Upper lobe of left lung (tissue), 6 donors: ENCODE data around the gene KHK. TPM values are rescaled to one million over a fixed set of nuclear protein-coding genes. Genes with fewer than 3 reads are reported as not detected.

Experiments
- ATAC-seq, 2 donors: fragments of 200-7000 bp; cut with Tn5 transposase; one replicate each; pipeline ENCODE4 v1.9.1; 2022; ENCODE audit warnings: mild to moderate bottlenecking in 2 of 2, moderate library complexity in 2 of 2; ENCODE audit not compliant: low FRiP score in 2 of 2
- DNase-seq, 2 donors: peaks; one replicate each; pipeline ENCODE4 v3.0.0-alpha.2; 2019 to 2020
- H3K27ac ChIP-seq, 4 donors: fragments of 200-600 bp; sonication (generic); one replicate each; pipeline ENCODE4 v1.5.1; 2016 to 2019
- H3K27me3 ChIP-seq, 4 donors: fragments of 200-600 bp; sonication (generic); one replicate each; pipeline ENCODE4 v1.5.1; 2017 to 2019
- H3K36me3 ChIP-seq, 4 donors: fragments of 200-600 bp; sonication (generic); one replicate each; pipeline ENCODE4 v1.5.1; 2016 to 2019
- H3K4me1 ChIP-seq, 4 donors: fragments of 200-600 bp; sonication (generic); one replicate each; pipeline ENCODE4 v1.5.1; 2018 to 2019
- H3K4me3 ChIP-seq, 4 donors: fragments of 200-600 bp; sonication (generic); one replicate each; pipeline ENCODE4 v1.5.1; 2017 to 2019; ENCODE audit warnings: mild to moderate bottlenecking in 2 of 4, moderate library complexity in 1 of 4
- H3K9me3 ChIP-seq, 4 donors: fragments of 200-600 bp; sonication (generic); one replicate each; pipeline ENCODE4 v1.5.1; 2018 to 2019
- EP300 ChIP-seq, 4 donors: sonication (generic); formaldehyde crosslinking; IDR thresholded peaks; one replicate each; pipeline ENCODE4 v1.5.1; 2017; ENCODE audit warnings: antibody characterized with exemption in 4 of 4, control low read depth in 2 of 4
- POLR2A ChIP-seq, 4 donors: fragments of 450-650 bp; IDR thresholded peaks; one replicate each; pipeline ENCODE4 v1.5.1; 2016 to 2017; ENCODE audit warnings: antibody characterized with exemption in 4 of 4, mild to moderate bottlenecking in 2 of 4
- POLR2AphosphoS5 ChIP-seq, 2 donors: sonication (generic); formaldehyde crosslinking; IDR thresholded peaks; one replicate each; pipeline ENCODE4 v1.5.1; 2017; ENCODE audit warnings: antibody characterized with exemption in 2 of 2
- WGBS, 2 donors: methylation state at CpG; one replicate each; pipeline ENCODE4 v1.1.5; 2017 to 2018; 5-methylcytosine and 5-hydroxymethylcytosine counted together
- total RNA-seq, 6 donors: library from RNA; depleted of rRNA in 4 of 6; stranded (reverse); fragments of >200 nt in 4 of 6; gene quantifications; one replicate each; pipeline versions ENCODE4 v1.1.0 to v1.2.1, GENCODE V29; 2016 to 2021
- TF ChIP-seq, protein P1 (sequence below), 6 experiments: fragments of 450-650 bp in 4 of 6; fragments of 200-600 bp in 2 of 6; sonication (generic) in 2 of 6; IDR thresholded peaks; one replicate each; pipeline ENCODE4 v1.5.1; 2016 to 2019; ENCODE audit warnings: antibody characterized with exemption in 6 of 6
- donor health status: DM: no; HTN: no; CAD: no; lungs with moderate emphysema.
- donor health status: DM: no; HTN: yes; CAD: no; lungs with severe emphysema.

Gene KHK
- total RNA-seq, 6 donors from 2014 or later, result 2.4 to 10.4 (median 6.3) TPM

DNA sequence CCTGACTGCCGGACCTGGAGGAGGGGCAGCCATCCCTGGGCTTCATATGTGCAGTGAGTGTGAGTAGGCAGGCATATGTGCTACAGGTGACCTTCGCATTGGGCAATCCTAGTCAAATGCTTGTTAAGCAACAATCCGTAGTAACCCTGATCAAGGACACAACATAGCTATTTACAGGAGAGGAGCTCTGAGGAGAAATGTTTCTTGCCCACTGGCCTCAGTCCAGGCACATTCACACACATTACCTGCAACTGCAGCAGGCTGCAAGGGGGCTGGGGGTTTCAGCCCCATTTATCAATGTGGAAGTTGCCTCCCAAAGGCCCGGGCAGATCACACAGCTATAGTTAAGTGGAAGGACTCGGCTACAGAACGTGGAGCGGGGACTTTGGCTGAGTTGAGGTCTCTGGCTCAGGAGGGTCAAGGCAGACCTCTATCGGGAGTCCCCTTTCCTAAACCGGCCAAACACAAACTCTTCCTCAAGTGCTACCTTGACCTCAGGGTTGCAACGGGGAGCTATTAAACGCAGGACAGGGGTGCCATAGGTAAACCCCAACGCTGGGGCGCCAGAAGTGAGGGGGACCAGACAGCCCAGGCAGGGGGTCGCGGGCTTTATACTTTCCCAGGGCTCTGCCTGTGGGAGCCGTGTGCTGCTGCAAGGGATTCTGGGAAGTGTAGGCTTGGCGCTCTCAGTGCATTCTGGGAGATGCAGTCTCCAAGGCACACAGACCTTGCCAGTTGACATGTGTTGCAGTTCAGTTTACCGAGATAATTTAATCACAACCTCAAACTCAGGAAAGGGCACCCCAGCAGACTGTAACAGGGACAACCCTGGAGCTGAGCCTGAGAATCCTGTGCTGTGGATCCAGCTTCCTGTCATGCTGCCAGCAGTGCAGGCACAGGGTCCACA is 9.4 kb downstream of the KHK start:
- peaks cover 7 to 15% (median 10%) of the 10 kb centered on the region in 4 donors for H3K4me1 ChIP-seq
- ATAC-seq, result peak; percentile 78 to 88
- TF ChIP-seq POLR2AphosphoS5 (IDR thresholded peaks at IDR 0.05), result no peak
- TF ChIP-seq, protein P1, sequence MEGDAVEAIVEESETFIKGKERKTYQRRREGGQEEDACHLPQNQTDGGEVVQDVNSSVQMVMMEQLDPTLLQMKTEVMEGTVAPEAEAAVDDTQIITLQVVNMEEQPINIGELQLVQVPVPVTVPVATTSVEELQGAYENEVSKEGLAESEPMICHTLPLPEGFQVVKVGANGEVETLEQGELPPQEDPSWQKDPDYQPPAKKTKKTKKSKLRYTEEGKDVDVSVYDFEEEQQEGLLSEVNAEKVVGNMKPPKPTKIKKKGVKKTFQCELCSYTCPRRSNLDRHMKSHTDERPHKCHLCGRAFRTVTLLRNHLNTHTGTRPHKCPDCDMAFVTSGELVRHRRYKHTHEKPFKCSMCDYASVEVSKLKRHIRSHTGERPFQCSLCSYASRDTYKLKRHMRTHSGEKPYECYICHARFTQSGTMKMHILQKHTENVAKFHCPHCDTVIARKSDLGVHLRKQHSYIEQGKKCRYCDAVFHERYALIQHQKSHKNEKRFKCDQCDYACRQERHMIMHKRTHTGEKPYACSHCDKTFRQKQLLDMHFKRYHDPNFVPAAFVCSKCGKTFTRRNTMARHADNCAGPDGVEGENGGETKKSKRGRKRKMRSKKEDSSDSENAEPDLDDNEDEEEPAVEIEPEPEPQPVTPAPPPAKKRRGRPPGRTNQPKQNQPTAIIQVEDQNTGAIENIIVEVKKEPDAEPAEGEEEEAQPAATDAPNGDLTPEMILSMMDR (IDR thresholded peaks at IDR 0.05), result no peak
- no peak for TF ChIP-seq EP300 (IDR thresholded peaks at IDR 0.05)
- TF ChIP-seq POLR2A (IDR thresholded peaks at IDR 0.05), result no peak
- H3K27me3 ChIP-seq, result no peaks in the 10 kb centered on the region
- 37 to 41% methylated on average over 4 to 14 of the region's 18 CpGs for WGBS, 2 donors
- DNase-seq, result peak; percentile 27 to 63
- H3K27ac ChIP-seq, result peak overlapping the region in 2 of 4 donors; percentile 41 to 47
- H3K9me3 ChIP-seq, result no peaks in the 10 kb centered on the region
- peak overlapping the region in 3 of 4 donors; percentile 30 to 49 (median 44) for H3K4me3 ChIP-seq
- H3K36me3 ChIP-seq, result no peaks in the 10 kb centered on the region

DNA sequence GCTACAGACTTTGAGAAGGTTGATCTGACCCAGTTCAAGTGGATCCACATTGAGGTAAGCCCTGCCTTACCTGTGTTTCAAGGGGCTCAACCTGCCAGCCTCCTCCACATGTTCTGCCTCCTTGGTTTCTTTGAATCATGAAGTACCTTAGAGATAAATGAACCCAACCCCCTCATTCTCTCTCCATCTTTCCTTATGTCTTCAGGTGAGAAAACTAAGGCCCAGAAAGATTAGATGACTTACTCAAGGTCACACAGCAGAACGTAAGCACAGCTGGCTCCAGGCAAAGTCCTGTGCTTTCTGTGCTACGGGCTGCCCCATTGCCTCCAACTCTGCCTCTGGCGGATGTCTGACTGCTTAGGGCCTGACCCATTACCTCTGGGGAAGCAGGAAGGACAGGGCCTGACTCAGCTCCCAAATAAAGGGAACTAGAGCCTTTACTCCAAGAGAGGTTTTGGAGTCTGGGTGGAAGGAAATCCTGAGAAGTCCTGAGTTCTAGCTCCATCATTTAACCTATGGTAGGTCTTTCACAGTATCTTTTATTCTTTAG is 10.3 kb downstream of the KHK start:
- DNase-seq (no peak), ATAC-seq (peak in 1 of 2 donors; percentile 44)
- WGBS, 2 donors, result 65 to 82% methylated on average over 3 of the region's 3 CpGs
- H3K4me3 ChIP-seq, result no peak overlapping the region
- H3K9me3 ChIP-seq, result no peaks in the 10 kb centered on the region
- peaks cover 7 to 15% (median 10%) of the 10 kb centered on the region in 4 donors for H3K4me1 ChIP-seq
- no peaks in the 10 kb centered on the region for H3K36me3 ChIP-seq
- H3K27me3 ChIP-seq, result no peaks in the 10 kb centered on the region
- peak overlapping the region in 2 of 4 donors; percentile 41 to 47 for H3K27ac ChIP-seq
- TF ChIP-seq POLR2A (IDR thresholded peaks at IDR 0.05), result no peak
- TF ChIP-seq POLR2AphosphoS5 (IDR thresholded peaks at IDR 0.05), result no peak
- TF ChIP-seq EP300 (IDR thresholded peaks at IDR 0.05), result no peak
- TF ChIP-seq, protein P1 (IDR thresholded peaks at IDR 0.05), result no peak

DNA sequence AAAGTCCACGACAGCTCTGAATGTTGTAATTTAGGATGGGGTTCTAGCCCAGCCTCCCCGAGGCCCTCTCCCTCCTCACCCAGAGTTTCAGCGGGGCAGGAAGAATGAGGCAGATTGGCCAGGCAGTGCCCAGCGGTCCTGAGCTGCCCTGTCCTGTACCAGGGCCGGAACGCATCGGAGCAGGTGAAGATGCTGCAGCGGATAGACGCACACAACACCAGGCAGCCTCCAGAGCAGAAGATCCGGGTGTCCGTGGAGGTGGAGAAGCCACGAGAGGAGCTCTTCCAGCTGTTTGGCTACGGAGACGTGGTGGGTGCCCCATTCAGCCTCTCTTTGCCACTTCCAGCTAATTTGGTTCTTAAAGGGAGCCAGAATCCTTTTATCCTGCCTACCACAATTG is 10.8 kb downstream of the KHK start:
- H3K27me3 ChIP-seq, result no peaks in the 10 kb centered on the region
- ATAC-seq, result no peak
- 89 to 91% methylated on average over 14 of the region's 14 CpGs for WGBS, 2 donors
- H3K36me3 ChIP-seq, result no peaks in the 10 kb centered on the region
- peaks cover 7 to 15% (median 10%) of the 10 kb centered on the region in 4 donors for H3K4me1 ChIP-seq
- no peaks in the 10 kb centered on the region for H3K9me3 ChIP-seq
- H3K4me3 ChIP-seq, result no peak overlapping the region
- no peak overlapping the region for H3K27ac ChIP-seq
- TF ChIP-seq EP300 (IDR thresholded peaks at IDR 0.05), result no peak
- TF ChIP-seq POLR2A (IDR thresholded peaks at IDR 0.05), result no peak
- TF ChIP-seq, protein P1 (IDR thresholded peaks at IDR 0.05), result no peak
- no peak for TF ChIP-seq POLR2AphosphoS5 (IDR thresholded peaks at IDR 0.05)
- peak in 1 of 2 donors; percentile 28 for DNase-seq

GRCh38 chr2:27099334-27099955 is 12.9 kb downstream of the KHK start:
- 91 to 95% methylated on average over 14 to 16 of the region's 19 CpGs for WGBS, 2 donors
- no peak for TF ChIP-seq POLR2AphosphoS5 (IDR thresholded peaks at IDR 0.05)
- TF ChIP-seq, protein P1 (IDR thresholded peaks at IDR 0.05), result no peak
- TF ChIP-seq POLR2A (IDR thresholded peaks at IDR 0.05), result no peak
- no peak for TF ChIP-seq EP300 (IDR thresholded peaks at IDR 0.05)
- DNase-seq (peak in 1 of 2 donors; percentile 52), ATAC-seq (no peak)
- H3K27me3 ChIP-seq, result no peaks in the 10 kb centered on the region
- H3K4me3 ChIP-seq, result no peak overlapping the region
- no peaks in the 10 kb centered on the region for H3K36me3 ChIP-seq
- H3K9me3 ChIP-seq, result no peaks in the 10 kb centered on the region
- H3K4me1 ChIP-seq, result peaks cover 7 to 15% (median 10%) of the 10 kb centered on the region in 4 donors
- H3K27ac ChIP-seq, result no peak overlapping the region
